Small intestine (tissue), 7 donors: ENCODE data around the gene PSMA7. TPM values are rescaled to one million over a fixed set of nuclear protein-coding genes. Genes with fewer than 3 reads are reported as not detected.

Experiments
- DNase-seq, 2 donors: peaks; one replicate each; pipeline versions ENCODE4 v3.0.0 to v3.0.0-alpha.2; 2013
- FAIRE-seq: peaks from 2 replicates; lab custom pipeline; 2012; peaks lifted over from hg19 to GRCh38; lab: Jason Lieb, UNC
- H3K27ac ChIP-seq, 3 donors: one replicate each; pipeline ENCODE4 v1.5.1; 2013; ENCODE audit warnings: low read length in 2 of 3, mild to moderate bottlenecking in 2 of 3, control low read depth in 1 of 3, inconsistent platforms in 1 of 3, low read depth in 1 of 3, moderate library complexity in 1 of 3
- H3K27me3 ChIP-seq, 3 donors: one replicate each; pipeline ENCODE4 v1.6.1; 2013; ENCODE audit warnings: low read length in 3 of 3, inconsistent platforms in 1 of 3; ENCODE audit not compliant: control insufficient read depth in 3 of 3, insufficient read depth in 3 of 3
- H3K36me3 ChIP-seq, 3 donors: one replicate each; pipeline ENCODE4 v1.6.1; 2013; ENCODE audit warnings: low read length in 3 of 3, inconsistent platforms in 1 of 3, low read depth in 1 of 3, mild to moderate bottlenecking in 1 of 3, moderate library complexity in 1 of 3; ENCODE audit not compliant: control insufficient read depth in 3 of 3, insufficient read depth in 2 of 3
- H3K4me1 ChIP-seq, 3 donors: one replicate each; pipeline ENCODE4 v1.6.1; 2013; ENCODE audit warnings: low read length in 2 of 3, inconsistent platforms in 1 of 3, low read depth in 1 of 3, mild to moderate bottlenecking in 1 of 3, moderate library complexity in 1 of 3; ENCODE audit not compliant: control insufficient read depth in 3 of 3, insufficient read depth in 2 of 3
- H3K4me3 ChIP-seq, 3 donors: one replicate each; pipeline ENCODE4 v1.5.1; 2013; ENCODE audit warnings: low read length in 3 of 3, control low read depth in 1 of 3, inconsistent platforms in 1 of 3, low read depth in 1 of 3, mild to moderate bottlenecking in 1 of 3, moderate library complexity in 1 of 3
- H3K9me3 ChIP-seq, 2 donors: one replicate each; pipeline ENCODE4 v1.6.1; 2013; ENCODE audit warnings: low read depth in 1 of 2, low read length in 1 of 2; ENCODE audit not compliant: control insufficient read depth in 2 of 2, insufficient read depth in 1 of 2
- WGBS, 3 donors: extraction: QIAGEN DNeasy Blood & Tissue Kit; methylation state at CpG; one replicate each; pipeline ENCODE4 v1.1.7; 2013; 5-methylcytosine and 5-hydroxymethylcytosine counted together
- polyA plus RNA-seq, 4 donors: library from polyadenylated mRNA; stranded (reverse) in 3 of 4; unstranded in 1 of 4; fragments of 200-250 nt in 3 of 4; fragments of 120-200 nt in 1 of 4; gene quantifications; one replicate each; pipeline versions ENCODE4 v1.2.1 to v1.2.3, GENCODE V29; 2013
- donor health status: healthy with polysubstance abuse.
- donor health status: control.
- donor health status: control.
- donor health status: Bipolar disorder and iron deficiency.
- donor health status: healthy.

PSMA7 gene
- polyA plus RNA-seq, 4 donors = 136 to 378 (median 310) TPM

DNA sequence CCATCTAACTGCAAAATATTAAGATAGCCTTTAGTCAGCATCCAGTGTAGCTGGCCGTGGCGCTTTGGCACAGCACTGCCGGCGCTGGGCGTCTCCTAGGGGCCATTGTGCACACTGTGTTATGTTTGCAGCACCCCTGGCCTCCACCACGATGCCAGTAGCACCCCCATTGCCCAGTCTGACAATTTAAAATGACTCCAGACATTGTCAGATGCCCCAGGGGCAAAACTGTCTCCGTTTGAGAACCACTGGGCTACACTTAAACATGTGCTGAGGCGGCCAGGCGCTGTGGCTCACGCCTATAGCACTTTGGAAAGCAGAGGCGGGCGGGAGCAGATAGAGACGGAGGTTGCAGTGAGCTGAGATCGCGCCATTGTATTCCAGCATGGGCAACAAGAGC lies 33.7 kb upstream of the PSMA7 start:
- H3K9me3 ChIP-seq = no peaks in the 10 kb centered on the region
- FAIRE-seq (no peak), DNase-seq (no peak)
- H3K27me3 ChIP-seq = no peaks in the 10 kb centered on the region
- no peaks in the 10 kb centered on the region for H3K4me1 ChIP-seq
- 89 to 95% (median 92%) methylated on average over 15 of the region's 15 CpGs for WGBS, 3 donors
- peaks cover 2 to 53% (median 6%) of the 10 kb centered on the region in 3 donors for H3K36me3 ChIP-seq
- no peak overlapping the region for H3K4me3 ChIP-seq
- no peak overlapping the region for H3K27ac ChIP-seq

DNA sequence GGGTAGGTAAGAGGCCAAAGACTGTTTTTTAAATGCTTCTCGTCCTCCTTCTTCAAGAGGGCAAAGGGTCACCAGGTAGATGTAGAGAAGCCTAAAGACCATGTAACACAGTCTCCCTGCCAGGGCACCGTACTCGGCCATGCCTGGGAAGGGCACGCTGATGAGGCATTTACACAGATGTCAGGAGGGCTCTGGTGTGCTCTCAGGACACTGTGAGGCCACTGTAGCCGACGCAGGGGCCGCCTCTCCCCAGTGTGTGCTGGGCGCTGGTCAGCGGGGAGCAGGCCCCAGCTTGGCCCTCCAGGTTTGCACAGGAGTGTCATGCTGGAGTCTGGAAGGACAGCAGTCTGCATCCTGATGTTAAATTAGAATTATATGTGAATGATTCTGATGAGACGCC lies 32.5 kb upstream of the PSMA7 start:
- Histone ChIP-seq H3K4me3 (no peak overlapping the region), H3K4me1 (no peaks in the 10 kb centered on the region), H3K27ac (no peak overlapping the region), H3K36me3 (peaks cover 2 to 55% (median 6%) of the 10 kb centered on the region in 3 donors), H3K9me3 (no peaks in the 10 kb centered on the region), H3K27me3 (no peaks in the 10 kb centered on the region)
- DNase-seq (no peak), FAIRE-seq (no peak)
- 95 to 96% (median 95%) methylated on average over 10 of the region's 10 CpGs for WGBS, 3 donors

DNA sequence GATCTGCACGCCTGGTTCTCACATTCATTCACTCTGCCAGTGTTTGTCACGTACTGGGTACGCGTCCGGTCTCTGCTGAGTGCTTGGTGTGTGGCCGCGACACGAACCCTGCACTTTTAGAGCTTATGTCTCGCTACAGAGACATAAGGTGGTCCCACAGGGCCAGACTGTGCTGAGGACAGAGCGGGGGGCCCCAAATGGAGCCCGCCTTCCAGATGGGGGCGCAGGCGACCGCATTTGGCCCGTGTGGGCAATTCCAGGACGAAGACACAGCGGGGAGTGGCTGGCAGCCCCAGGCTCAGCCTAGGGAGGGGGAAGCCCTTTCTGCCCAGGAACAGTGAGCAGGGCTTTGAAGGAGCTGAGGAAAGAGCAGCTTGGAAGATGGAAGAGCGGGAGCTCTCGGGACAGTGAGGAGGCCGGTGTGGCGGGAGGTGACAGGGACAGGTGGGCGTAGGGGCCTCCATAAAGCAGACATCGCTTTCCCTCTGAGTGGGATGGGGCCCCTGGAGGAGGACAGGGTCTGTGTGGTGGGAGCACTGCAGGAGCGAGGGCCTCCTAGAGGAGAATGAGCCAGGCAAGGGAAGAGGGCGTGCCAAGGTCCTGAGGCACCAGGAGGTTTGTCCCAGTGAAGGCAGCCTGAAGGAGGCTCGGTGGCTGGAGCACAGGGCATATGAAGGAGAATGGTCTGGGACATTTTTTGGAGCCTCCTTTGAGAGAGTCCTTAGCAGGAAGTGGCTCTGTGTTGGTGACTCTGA lies 31.9 kb upstream of the PSMA7 start:
- peaks cover 2 to 58% (median 6%) of the 10 kb centered on the region in 3 donors for H3K36me3 ChIP-seq
- no peak for FAIRE-seq
- DNase-seq = no peak

GRCh38 chr20:62174021-62174804 lies 31.0 kb upstream of the PSMA7 start:
- Histone ChIP-seq H3K4me3 (no peak overlapping the region), H3K36me3 (peaks cover 2 to 64% (median 6%) of the 10 kb centered on the region in 3 donors), H3K4me1 (no peaks in the 10 kb centered on the region), H3K27ac (no peak overlapping the region), H3K9me3 (no peaks in the 10 kb centered on the region), H3K27me3 (no peaks in the 10 kb centered on the region)
- FAIRE-seq (no peak), DNase-seq (no peak)
- WGBS, 3 donors = 95 to 97% (median 96%) methylated on average over 28 of the region's 28 CpGs

More for the DNA sequence above, 31.9 kb upstream of the PSMA7 start:
- WGBS, 3 donors = 95 to 98% (median 96%) methylated on average over 25 to 26 of the region's 26 CpGs
- no peak overlapping the region for H3K27ac ChIP-seq
- H3K4me1 ChIP-seq = no peaks in the 10 kb centered on the region
- H3K9me3 ChIP-seq = no peaks in the 10 kb centered on the region
- no peak overlapping the region for H3K4me3 ChIP-seq
- H3K27me3 ChIP-seq = no peaks in the 10 kb centered on the region

- no peak for FAIRE-seq
- H3K27me3 ChIP-seq = no peaks in the 10 kb centered on the region
- H3K27ac ChIP-seq = no peak overlapping the region
- no peak overlapping the region for H3K4me3 ChIP-seq
- no peaks in the 10 kb centered on the region for H3K4me1 ChIP-seq
- H3K36me3 ChIP-seq = peaks cover 2 to 69% (median 6%) of the 10 kb centered on the region in 3 donors
- 94 to 96% (median 95%) methylated on average over 13 to 18 of the region's 18 CpGs for WGBS, 3 donors
- DNase-seq = no peak
- no peaks in the 10 kb centered on the region for H3K9me3 ChIP-seq
Observed at GRCh38 chr20:62172666-62173065, 29.5 kb upstream of the PSMA7 start.

- Histone ChIP-seq H3K27ac (no peak overlapping the region), H3K27me3 (no peaks in the 10 kb centered on the region), H3K36me3 (peaks cover 2 to 61% (median 4%) of the 10 kb centered on the region in 3 donors), H3K9me3 (no peaks in the 10 kb centered on the region), H3K4me1 (no peaks in the 10 kb centered on the region), H3K4me3 (no peak overlapping the region)
- FAIRE-seq (no peak), DNase-seq (no peak)
- 78 to 93% (median 86%) methylated on average over 8 of the region's 8 CpGs for WGBS, 3 donors
Observed at GRCh38 chr20:62171245-62171644, 28.1 kb upstream of the PSMA7 start.

DNA sequence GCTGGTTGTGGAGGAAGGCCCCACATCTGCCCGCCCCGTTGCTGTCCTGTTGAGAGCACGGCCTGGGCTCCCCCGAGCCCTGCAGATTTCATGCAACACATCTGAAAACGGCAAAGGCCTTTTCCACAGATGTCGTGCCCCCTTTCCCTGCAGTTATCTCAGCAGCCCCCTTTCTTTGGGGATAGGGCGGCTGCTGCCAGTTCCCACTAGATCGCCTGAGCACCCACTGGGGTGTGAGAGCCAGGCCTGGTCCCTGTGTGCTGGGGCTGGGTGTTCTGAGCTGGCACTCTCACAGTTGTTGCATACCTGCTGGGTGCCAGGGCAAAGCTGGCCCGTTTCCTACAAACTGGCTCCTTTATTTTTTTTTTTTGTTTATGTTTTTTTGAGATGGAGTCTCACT lies 27.3 kb upstream of the PSMA7 start:
- Histone ChIP-seq H3K4me3 (no peak overlapping the region), H3K27ac (no peak overlapping the region), H3K9me3 (no peaks in the 10 kb centered on the region), H3K36me3 (peaks cover 4 to 63% (median 5%) of the 10 kb centered on the region in 3 donors), H3K27me3 (no peaks in the 10 kb centered on the region), H3K4me1 (no peaks in the 10 kb centered on the region)
- DNase-seq = no peak
- WGBS, 3 donors = 92 to 95% (median 94%) methylated on average over 9 of the region's 9 CpGs
- FAIRE-seq = no peak

- DNase-seq = no peak
- FAIRE-seq = no peak
- Histone ChIP-seq H3K4me3 (no peak overlapping the region), H3K9me3 (no peaks in the 10 kb centered on the region), H3K36me3 (peaks cover 0 to 64% (median 10%) of the 10 kb centered on the region in 3 donors), H3K27ac (no peak overlapping the region), H3K4me1 (no peaks in the 10 kb centered on the region), H3K27me3 (no peaks in the 10 kb centered on the region)
- WGBS, 3 donors = 96 to 97% (median 97%) methylated on average over 23 of the region's 23 CpGs
Observed at GRCh38 chr20:62168890-62169435, 25.8 kb upstream of the PSMA7 start.
